HepG2 (cell line): Measurements from ENCODE around the gene KRTAP12-3. TPM values are rescaled to one million over a fixed set of nuclear protein-coding genes. Genes with fewer than 3 reads are reported as not detected.

Experiments used
- CREB1 ChIP-seq, 2 experiments: fragments of 450-650 bp in 1 of 2; IDR thresholded peaks; 2 replicates each; pipeline ENCODE4 v1.6.1; 2016 to 2017; ENCODE audit warnings: control low read depth in 1 of 2, mild to moderate bottlenecking in 1 of 2, missing compliant biosample characterization in 1 of 2, missing genetic modification characterization in 1 of 2
- GATAD2A ChIP-seq: IDR thresholded peaks from 2 replicates; pipeline ENCODE4 v1.6.1; 2016
- HDAC1 ChIP-seq: sonication (generic); formaldehyde crosslinking; IDR thresholded peaks from 2 replicates; pipeline ENCODE4 v1.5.1; 2020; ENCODE audit warnings: mild to moderate bottlenecking, missing genetic modification reagents
- ISL2 ChIP-seq: sonication (generic); formaldehyde crosslinking; IDR thresholded peaks from 2 replicates; pipeline ENCODE4 v1.5.0; 2020; ENCODE audit warnings: missing genetic modification reagents
- ISX ChIP-seq: sonication (generic); formaldehyde crosslinking; conservative IDR thresholded peaks from 2 replicates; pipeline ENCODE4 v1.5.0; 2020; ENCODE audit warnings: missing genetic modification reagents
- JARID2 ChIP-seq: sonication (generic); formaldehyde crosslinking; IDR thresholded peaks from 2 replicates; pipeline ENCODE4 v1.8.1; 2023; ENCODE audit warnings: missing genetic modification reagents, inconsistent platforms; ENCODE audit not compliant: insufficient replicate concordance
- KDM2A ChIP-seq: sonication (generic); formaldehyde crosslinking; IDR thresholded peaks from 2 replicates; pipeline ENCODE4 v1.4.0; 2020; ENCODE audit warnings: low read depth, missing genetic modification reagents, borderline replicate concordance
- POLR2AphosphoS5 ChIP-seq: IDR thresholded peaks from 2 replicates; pipeline ENCODE4 v1.6.1; 2012; ENCODE audit warnings: low read depth, low read length
- PRMT3 ChIP-seq: sonication (generic); formaldehyde crosslinking; IDR thresholded peaks from 2 replicates; pipeline ENCODE4 v1.8.1; 2022; ENCODE audit warnings: low read depth, mild to moderate bottlenecking, moderate library complexity, missing genetic modification reagents, borderline replicate concordance
- RELA ChIP-seq: sonication (generic); formaldehyde crosslinking; IDR thresholded peaks from 2 replicates; pipeline ENCODE4 v1.4.0; 2020; ENCODE audit warnings: missing genetic modification reagents
- SIN3A ChIP-seq: IDR thresholded peaks from 2 replicates; pipeline ENCODE4 v1.6.1; 2011; ENCODE audit warnings: low read depth, mild to moderate bottlenecking, control low read depth, low read length, borderline replicate concordance
- TBX2 ChIP-seq: sonication (generic); formaldehyde crosslinking; IDR thresholded peaks from 2 replicates; pipeline ENCODE4 v1.5.0; 2020; ENCODE audit warnings: missing genetic modification reagents, mild to moderate bottlenecking, borderline replicate concordance
- ZBTB21 ChIP-seq: sonication (generic); formaldehyde crosslinking; IDR thresholded peaks from 2 replicates; pipeline ENCODE4 v1.4.0; 2020; ENCODE audit warnings: missing genetic modification reagents
- ZMAT3 ChIP-seq: sonication (generic); formaldehyde crosslinking; conservative IDR thresholded peaks from 2 replicates; pipeline ENCODE4 v1.7.0; 2021; ENCODE audit warnings: missing genetic modification reagents
- ZNF224 ChIP-seq: sonication (generic); formaldehyde crosslinking; IDR thresholded peaks from 2 replicates; pipeline ENCODE4 v1.5.0; 2020; ENCODE audit warnings: mild to moderate bottlenecking, missing genetic modification reagents
- ZNF256 ChIP-seq: sonication (generic); formaldehyde crosslinking; conservative IDR thresholded peaks from 2 replicates; pipeline ENCODE4 v1.4.0; 2020; ENCODE audit warnings: missing genetic modification reagents
- ZNF274 ChIP-seq: sonication (generic); formaldehyde crosslinking; IDR thresholded peaks from 2 replicates; pipeline ENCODE4 v1.5.1; 2020; ENCODE audit warnings: mild to moderate bottlenecking, missing genetic modification reagents
- ZNF530 ChIP-seq: sonication (generic); formaldehyde crosslinking; IDR thresholded peaks from 2 replicates; pipeline ENCODE4 v1.5.0; 2020; ENCODE audit warnings: low read depth, mild to moderate bottlenecking, missing genetic modification reagents
- ZNF567 ChIP-seq: sonication (generic); formaldehyde crosslinking; IDR thresholded peaks from 2 replicates; pipeline ENCODE4 v1.8.1; 2023; ENCODE audit warnings: mild to moderate bottlenecking, missing genetic modification reagents, borderline replicate concordance
- ZNF577 ChIP-seq: sonication (generic); formaldehyde crosslinking; IDR thresholded peaks from 2 replicates; pipeline ENCODE4 v1.4.0; 2020; ENCODE audit warnings: mild to moderate bottlenecking, low read depth, missing genetic modification reagents, borderline replicate concordance
- ZNF607 ChIP-seq: sonication (generic); formaldehyde crosslinking; IDR thresholded peaks from 2 replicates; pipeline ENCODE4 v1.5.1; 2020; ENCODE audit warnings: missing genetic modification reagents, mild to moderate bottlenecking, borderline replicate concordance
- ZNF652 ChIP-seq: IDR thresholded peaks from 2 replicates; pipeline ENCODE4 v1.6.1; 2016; ENCODE audit warnings: low read depth, borderline replicate concordance
- ZNF7 ChIP-seq: IDR thresholded peaks from 2 replicates; pipeline ENCODE4 v1.6.1; 2016; ENCODE audit warnings: missing biosample characterization, missing genetic modification reagents
- ZNF792 ChIP-seq: IDR thresholded peaks from 2 replicates; pipeline ENCODE4 v1.6.1; 2016
- ZNF879 ChIP-seq: sonication (generic); formaldehyde crosslinking; IDR thresholded peaks from 2 replicates; pipeline ENCODE4 v1.8.1; 2023; ENCODE audit warnings: missing genetic modification reagents
- polyA plus RNA-seq, 8 experiments: library from polyadenylated mRNA; depleted of rRNA in 3 of 8; stranded (reverse) in 7 of 8; unstranded in 1 of 8; fragments of >200 nt; fragmentation: Illumina TruSeq in 4 of 8; extraction: Trizol in 4 of 8; gene quantifications; 2 replicates each; pipeline versions ENCODE4 v1.2.1 to v1.2.3, GENCODE V29; 2011 to 2016; ENCODE audit warnings: low read depth in 4 of 8, missing spikeins in 1 of 8, mixed read lengths in 1 of 8; ENCODE audit not compliant: insufficient read depth in 1 of 8
- total RNA-seq, 5 experiments: library from RNA; depleted of rRNA; stranded (reverse); fragments of >200 nt; fragmentation: Illumina TruSeq; extraction: Trizol; gene quantifications; 2 replicates each; pipeline ENCODE4 v1.2.3, GENCODE V29; 2016; ENCODE audit warnings: low read depth in 1 of 5
- TF ChIP-seq, protein P1 (sequence below): IDR thresholded peaks from 2 replicates; pipeline ENCODE4 v1.6.1; 2016; ENCODE audit warnings: low read depth, missing genetic modification reagents, missing compliant biosample characterization

KRTAP12-3 gene
- total and polyA plus RNA-seq, 2 of the 13 experiments (the other 11 are each of a cell fraction or from before 2014, with no cell fraction given), result not detected

DNA sequence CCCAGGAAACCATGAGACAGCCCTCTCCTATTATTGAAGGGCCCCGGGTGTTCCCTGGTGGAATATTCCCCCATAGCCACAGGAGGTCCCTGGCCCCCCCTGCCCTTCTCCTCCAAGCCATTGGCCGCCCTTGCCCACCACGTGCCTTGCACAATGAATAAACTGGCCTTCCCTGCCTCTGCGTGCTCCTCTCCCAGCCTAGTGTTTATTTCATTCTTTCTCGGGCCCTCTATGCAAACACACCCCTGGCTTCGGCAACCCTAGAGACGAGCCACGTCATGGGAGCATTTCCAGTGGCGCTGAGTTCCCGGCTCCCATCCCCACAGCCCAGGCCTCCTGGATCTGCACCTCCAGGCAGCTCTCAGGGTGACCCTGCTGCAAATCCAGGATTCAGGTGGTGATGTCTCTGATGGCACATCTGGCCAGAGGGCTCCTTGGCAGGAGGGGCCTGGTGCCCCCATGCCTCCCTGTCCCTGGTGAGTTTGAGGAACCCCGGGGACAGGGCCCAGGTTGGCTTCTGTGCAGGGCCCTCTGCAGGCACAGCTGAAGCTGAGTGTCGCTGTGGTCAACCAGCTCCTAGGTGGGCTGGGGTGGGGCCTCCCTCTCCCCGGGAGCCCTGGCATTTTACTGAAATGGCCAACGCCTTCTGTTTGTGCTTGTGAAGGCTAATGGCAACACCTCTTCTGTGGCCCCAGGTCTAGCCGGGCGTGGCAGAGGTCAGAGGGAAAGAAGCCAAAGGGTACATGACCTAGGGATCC is 45.4 kb downstream of the KRTAP12-3 start (continued):
- TF ChIP-seq, protein P1, sequence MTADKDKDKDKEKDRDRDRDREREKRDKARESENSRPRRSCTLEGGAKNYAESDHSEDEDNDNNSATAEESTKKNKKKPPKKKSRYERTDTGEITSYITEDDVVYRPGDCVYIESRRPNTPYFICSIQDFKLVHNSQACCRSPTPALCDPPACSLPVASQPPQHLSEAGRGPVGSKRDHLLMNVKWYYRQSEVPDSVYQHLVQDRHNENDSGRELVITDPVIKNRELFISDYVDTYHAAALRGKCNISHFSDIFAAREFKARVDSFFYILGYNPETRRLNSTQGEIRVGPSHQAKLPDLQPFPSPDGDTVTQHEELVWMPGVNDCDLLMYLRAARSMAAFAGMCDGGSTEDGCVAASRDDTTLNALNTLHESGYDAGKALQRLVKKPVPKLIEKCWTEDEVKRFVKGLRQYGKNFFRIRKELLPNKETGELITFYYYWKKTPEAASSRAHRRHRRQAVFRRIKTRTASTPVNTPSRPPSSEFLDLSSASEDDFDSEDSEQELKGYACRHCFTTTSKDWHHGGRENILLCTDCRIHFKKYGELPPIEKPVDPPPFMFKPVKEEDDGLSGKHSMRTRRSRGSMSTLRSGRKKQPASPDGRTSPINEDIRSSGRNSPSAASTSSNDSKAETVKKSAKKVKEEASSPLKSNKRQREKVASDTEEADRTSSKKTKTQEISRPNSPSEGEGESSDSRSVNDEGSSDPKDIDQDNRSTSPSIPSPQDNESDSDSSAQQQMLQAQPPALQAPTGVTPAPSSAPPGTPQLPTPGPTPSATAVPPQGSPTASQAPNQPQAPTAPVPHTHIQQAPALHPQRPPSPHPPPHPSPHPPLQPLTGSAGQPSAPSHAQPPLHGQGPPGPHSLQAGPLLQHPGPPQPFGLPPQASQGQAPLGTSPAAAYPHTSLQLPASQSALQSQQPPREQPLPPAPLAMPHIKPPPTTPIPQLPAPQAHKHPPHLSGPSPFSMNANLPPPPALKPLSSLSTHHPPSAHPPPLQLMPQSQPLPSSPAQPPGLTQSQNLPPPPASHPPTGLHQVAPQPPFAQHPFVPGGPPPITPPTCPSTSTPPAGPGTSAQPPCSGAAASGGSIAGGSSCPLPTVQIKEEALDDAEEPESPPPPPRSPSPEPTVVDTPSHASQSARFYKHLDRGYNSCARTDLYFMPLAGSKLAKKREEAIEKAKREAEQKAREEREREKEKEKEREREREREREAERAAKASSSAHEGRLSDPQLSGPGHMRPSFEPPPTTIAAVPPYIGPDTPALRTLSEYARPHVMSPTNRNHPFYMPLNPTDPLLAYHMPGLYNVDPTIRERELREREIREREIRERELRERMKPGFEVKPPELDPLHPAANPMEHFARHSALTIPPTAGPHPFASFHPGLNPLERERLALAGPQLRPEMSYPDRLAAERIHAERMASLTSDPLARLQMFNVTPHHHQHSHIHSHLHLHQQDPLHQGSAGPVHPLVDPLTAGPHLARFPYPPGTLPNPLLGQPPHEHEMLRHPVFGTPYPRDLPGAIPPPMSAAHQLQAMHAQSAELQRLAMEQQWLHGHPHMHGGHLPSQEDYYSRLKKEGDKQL (CRISPR knock-in tag), result no peak
- TF ChIP-seq ZNF7 (CRISPR knock-in tag), result no peak
- TF ChIP-seq ZMAT3, result peak; percentile 90
- TF ChIP-seq ZBTB21, result no peak; the same call in 1 of the 2 replicates
- no peak for TF ChIP-seq RELA
- TF ChIP-seq ZNF530 (CRISPR knock-in tag), result no peak
- TF ChIP-seq ZNF879, result no peak
- 0 out of 2 replicates have a peak, but pooled peaks have one; percentile 48 for TF ChIP-seq ZNF256 (CRISPR knock-in tag)
- no peak for TF ChIP-seq PRMT3
- peak; percentile 70 for TF ChIP-seq GATAD2A (CRISPR knock-in tag)
- TF ChIP-seq ZNF577, result no peak
- TF ChIP-seq ZNF274, result peak; percentile 55; the same call in 1 of the 2 replicates
- no peak for TF ChIP-seq ISX (CRISPR knock-in tag)
- no peak for TF ChIP-seq ISL2 (CRISPR knock-in tag)
- TF ChIP-seq SIN3A, result no peak
- peak; percentile 36 for TF ChIP-seq CREB1 (IDR thresholded peaks at IDR 0.05)
- TF ChIP-seq CREB1 (CRISPR knock-in tag; IDR thresholded peaks at IDR 0.05), result no peak
- peak; percentile 87 for TF ChIP-seq ZNF607 (CRISPR knock-in tag)
- no peak for TF ChIP-seq ZNF224 (CRISPR knock-in tag)
- TF ChIP-seq KDM2A (CRISPR knock-in tag), result peak; percentile 42; the same call in 1 of the 2 replicates
- no peak for TF ChIP-seq ZNF792 (CRISPR knock-in tag)
- peak; percentile 46; the same call in 1 of the 2 replicates for TF ChIP-seq HDAC1 (CRISPR knock-in tag)
- TF ChIP-seq POLR2AphosphoS5, result no peak
- no peak for TF ChIP-seq JARID2 (CRISPR knock-in tag)
- no peak for TF ChIP-seq ZNF652 (CRISPR knock-in tag)
- TF ChIP-seq TBX2, result peak; percentile 63
- no peak for TF ChIP-seq ZNF567 (CRISPR knock-in tag)
